Nephron progenitor cell (in vitro differentiated cells): Measurements from ENCODE around the gene BRD4.

ENCODE experiments used
- DNase-seq: peaks from one replicate; pipeline ENCODE4 v3.0.0; 2021
- H3K27ac Mint-ChIP-seq: 2 replicates; pipeline ENCODE4 v1.8.0; 2021; ENCODE audit warnings: mild to moderate bottlenecking, moderate library complexity, mixed read lengths
- H3K27me3 Mint-ChIP-seq: 2 replicates; pipeline ENCODE4 v1.8.0; 2021; ENCODE audit warnings: mild to moderate bottlenecking, low read depth, mixed read lengths; ENCODE audit not compliant: poor library complexity
- H3K36me3 Mint-ChIP-seq: 2 replicates; pipeline ENCODE4 v1.8.0; 2021; ENCODE audit warnings: low read depth, mixed read lengths
- H3K4me1 Mint-ChIP-seq: 2 replicates; pipeline ENCODE4 v1.8.0; 2021; ENCODE audit warnings: mixed read lengths
- H3K4me3 Mint-ChIP-seq: 2 replicates; pipeline ENCODE4 v1.8.0; 2021; ENCODE audit warnings: mild to moderate bottlenecking, moderate library complexity, mixed read lengths
- H3K9me3 Mint-ChIP-seq: 2 replicates; pipeline ENCODE4 v1.8.0; 2021; ENCODE audit warnings: mild to moderate bottlenecking, moderate library complexity, mixed read lengths
- CTCF ChIP-seq: fragments of 200-600 bp; sonication (generic); IDR thresholded peaks from 2 replicates; pipeline ENCODE4 v1.5.0; 2021; ENCODE audit warnings: antibody characterized with exemption

The BRD4 gene

GRCh38 chr19:15262011-15262410 lies 70.3 kb downstream of the BRD4 start:
- Mint-ChIP-seq H3K27me3 (peaks cover 4% of the 10 kb centered on the region), H3K4me3 (no peak overlapping the region), H3K4me1 (peaks cover 32% of the 10 kb centered on the region), H3K27ac (no peak overlapping the region), H3K9me3 (no peaks in the 10 kb centered on the region), H3K36me3 (peaks cover 69% of the 10 kb centered on the region)
- TF ChIP-seq CTCF: no peak
- no peak for DNase-seq

- Mint-ChIP-seq H3K27me3 (peaks cover 4% of the 10 kb centered on the region), H3K36me3 (peaks cover 74% of the 10 kb centered on the region), H3K4me3 (no peak overlapping the region), H3K27ac (peak overlapping the region; percentile 86), H3K4me1 (peaks cover 35% of the 10 kb centered on the region), H3K9me3 (no peaks in the 10 kb centered on the region)
- no peak for DNase-seq
- TF ChIP-seq CTCF: no peak
These were observed 71.4 kb downstream of the BRD4 start for GRCh38 chr19:15260939-15261338.

GRCh38 chr19:15259907-15260306 lies 72.4 kb downstream of the BRD4 start:
- Mint-ChIP-seq H3K4me1 (peaks cover 39% of the 10 kb centered on the region), H3K36me3 (peaks cover 77% of the 10 kb centered on the region)

GRCh38 chr19:15257782-15258181 lies 74.6 kb downstream of the BRD4 start:
- no peak for TF ChIP-seq CTCF
- H3K4me1 Mint-ChIP-seq: peaks cover 57% of the 10 kb centered on the region
- peak overlapping the region; percentile 42 for H3K27ac Mint-ChIP-seq
- H3K27me3 Mint-ChIP-seq: peaks cover 4% of the 10 kb centered on the region
- H3K9me3 Mint-ChIP-seq: no peaks in the 10 kb centered on the region
- H3K4me3 Mint-ChIP-seq: no peak overlapping the region
- H3K36me3 Mint-ChIP-seq: peaks cover 82% of the 10 kb centered on the region
- no peak for DNase-seq

More at GRCh38 chr19:15259907-15260306, 72.4 kb downstream of the BRD4 start:
- H3K27ac Mint-ChIP-seq: peak overlapping the region; percentile 86
- peak; percentile 33 for DNase-seq
- H3K9me3 Mint-ChIP-seq: no peaks in the 10 kb centered on the region
- H3K27me3 Mint-ChIP-seq: peaks cover 4% of the 10 kb centered on the region
- no peak overlapping the region for H3K4me3 Mint-ChIP-seq
- TF ChIP-seq CTCF: no peak

- Mint-ChIP-seq H3K27ac (no peak overlapping the region), H3K4me1 (peaks cover 67% of the 10 kb centered on the region), H3K9me3 (no peaks in the 10 kb centered on the region), H3K36me3 (peaks cover 84% of the 10 kb centered on the region), H3K27me3 (peaks cover 4% of the 10 kb centered on the region), H3K4me3 (no peak overlapping the region)
- TF ChIP-seq CTCF: no peak
- no peak for DNase-seq
These were observed 75.5 kb downstream of the BRD4 start for GRCh38 chr19:15256708-15257331.

GRCh38 chr19:15255359-15255990 lies 76.9 kb downstream of the BRD4 start:
- DNase-seq: no peak
- no peak for TF ChIP-seq CTCF
- H3K4me3 Mint-ChIP-seq: no peak overlapping the region
- peaks cover 70% of the 10 kb centered on the region for H3K36me3 Mint-ChIP-seq
- H3K9me3 Mint-ChIP-seq: no peaks in the 10 kb centered on the region
- peaks cover 70% of the 10 kb centered on the region for H3K4me1 Mint-ChIP-seq
- peak overlapping the region; percentile 97 for H3K27ac Mint-ChIP-seq
- no peaks in the 10 kb centered on the region for H3K27me3 Mint-ChIP-seq
